NCI-H2029 (cell line): ENCODE data around the gene SLC26A8.
"Not testable (repeated sequence)": the region's sequence is repeated elsewhere in the genome, so short reads cannot be mapped to it uniquely, and the experiment has no call there.

Experiments
- DNase-seq: peaks from one replicate; lab custom pipeline; 2025; lab: John Stamatoyannopoulos, UW

The SLC26A8 gene

DNA sequence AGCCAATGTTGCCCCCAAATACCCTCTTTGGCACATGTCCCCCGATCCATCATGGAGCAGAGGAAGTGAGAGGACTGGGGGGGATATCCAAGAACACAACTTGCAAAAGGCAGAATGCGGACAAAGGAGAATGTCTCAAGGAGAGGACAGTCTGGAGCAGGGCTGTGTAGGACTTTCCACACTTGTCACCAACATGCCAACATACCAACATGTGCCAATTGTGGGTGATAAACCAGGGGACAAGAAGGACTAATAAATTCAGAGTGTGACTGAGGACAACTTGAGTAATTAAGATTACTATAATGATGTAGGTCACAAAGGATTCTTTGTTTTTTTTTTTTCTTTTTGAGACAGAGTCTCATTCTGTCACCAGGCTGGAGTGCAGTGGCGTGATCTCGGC lies 8.8 kb downstream of the SLC26A8 start:
- DNase-seq: no peak

DNA sequence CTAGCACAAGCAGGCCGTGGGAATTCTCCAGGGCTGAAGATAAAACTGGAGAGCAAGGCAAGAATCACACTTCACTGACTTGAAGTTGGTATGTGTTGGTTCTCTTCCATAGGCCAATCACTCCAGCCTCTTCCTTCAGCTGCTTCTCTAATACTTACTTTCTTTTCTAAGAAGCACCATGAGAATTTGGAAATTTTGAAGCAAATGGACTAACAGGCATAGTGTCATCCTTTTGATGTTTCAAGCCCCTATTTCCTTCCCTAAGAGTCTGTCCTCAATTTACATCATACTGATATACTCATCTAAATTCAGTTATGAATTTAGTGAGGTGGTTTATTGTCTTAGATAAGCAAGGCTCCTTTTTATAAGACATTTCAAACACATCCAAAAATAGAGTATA lies 24.0 kb downstream of the SLC26A8 start:
- DNase-seq: no peak

DNA sequence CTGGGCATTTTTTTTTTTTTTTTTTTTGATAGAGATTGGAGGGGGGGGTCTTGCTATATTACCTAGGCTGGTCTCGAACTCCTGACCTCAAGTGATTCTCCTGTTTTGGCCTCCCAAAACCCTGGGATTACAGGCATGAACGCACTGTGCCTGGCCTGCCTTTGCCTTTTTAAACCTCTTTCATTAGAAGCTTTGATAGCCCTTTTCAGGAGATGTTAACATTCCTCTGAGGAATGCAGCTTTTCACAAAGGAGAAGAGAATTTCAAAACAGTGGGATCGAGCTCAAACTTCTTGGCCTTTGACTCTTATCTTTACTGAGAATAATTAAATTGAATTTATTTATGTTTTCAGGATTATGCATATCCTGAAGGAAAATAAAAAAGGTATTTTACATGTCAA lies 31.3 kb downstream of the SLC26A8 start:
- DNase-seq: no peak

DNA sequence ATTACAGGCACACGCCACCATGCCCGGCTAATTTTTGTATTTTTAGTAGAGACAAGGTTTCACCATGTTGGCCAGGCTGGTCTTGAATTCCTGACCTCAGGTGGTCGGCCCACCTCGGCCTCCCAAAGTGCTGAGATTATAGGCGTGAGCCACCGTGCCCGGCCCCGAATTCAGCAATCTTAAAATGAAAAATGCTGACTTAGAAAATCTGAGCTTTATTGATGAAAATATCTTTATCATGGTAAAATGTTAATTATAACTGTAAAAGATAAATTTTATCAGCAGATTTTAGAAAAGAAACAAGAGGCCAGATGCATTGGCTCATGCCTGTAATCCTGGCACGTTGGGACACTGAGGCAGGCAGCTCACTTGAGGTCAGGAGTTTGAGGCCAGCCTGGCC lies 36.4 kb downstream of the SLC26A8 start:
- DNase-seq: not testable (repeated sequence)

DNA sequence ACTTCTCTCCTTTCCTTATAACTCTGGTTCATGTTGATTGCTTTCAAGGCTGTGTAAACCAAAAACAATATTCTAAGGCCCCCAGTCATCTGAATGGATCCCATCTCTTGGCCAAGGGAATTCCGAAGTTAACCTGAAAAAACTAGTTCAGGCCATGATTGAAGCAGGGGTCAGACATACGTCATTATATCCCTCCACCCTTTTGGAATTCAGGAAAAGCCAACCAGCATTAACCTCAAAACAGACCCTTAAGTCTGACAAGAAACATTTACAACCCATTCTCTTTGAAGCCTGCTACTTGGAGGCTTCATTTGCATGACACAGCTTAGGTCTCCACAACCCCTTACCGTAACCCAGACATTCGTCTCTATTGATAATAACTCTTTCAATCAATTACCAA lies 39.7 kb downstream of the SLC26A8 start:
- no peak for DNase-seq

DNA sequence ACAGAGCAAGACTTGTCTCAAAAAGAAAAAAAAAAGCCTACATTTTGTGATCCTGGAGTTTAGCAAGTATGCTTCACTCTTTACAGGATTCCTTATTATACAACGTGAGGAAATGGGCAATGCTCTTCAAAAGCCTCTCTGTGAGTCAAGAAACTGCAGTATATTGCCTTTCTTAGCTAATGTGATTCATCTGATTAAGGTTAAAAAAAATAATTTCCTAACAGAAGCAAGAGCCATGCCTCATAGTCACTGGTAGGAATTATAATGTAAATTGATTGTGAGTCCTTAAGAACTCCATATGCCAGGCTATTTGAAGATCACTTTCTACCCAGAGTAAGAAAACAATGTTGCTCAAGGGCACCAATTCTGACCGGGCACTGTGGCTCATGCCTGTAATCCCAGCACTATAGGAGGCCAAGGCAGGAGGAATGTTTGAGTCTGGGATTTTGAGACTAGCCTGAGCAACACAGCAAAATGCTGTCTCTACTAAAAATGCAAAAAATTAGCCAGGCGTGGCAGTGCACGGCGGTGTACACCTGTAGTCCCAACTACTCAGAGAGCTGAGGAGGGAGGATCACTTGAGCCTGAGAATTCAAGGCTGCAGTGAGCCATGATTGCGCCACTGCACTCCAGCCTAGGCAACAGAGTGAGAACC lies 43.3 kb downstream of the SLC26A8 start:
- no peak for DNase-seq

DNA sequence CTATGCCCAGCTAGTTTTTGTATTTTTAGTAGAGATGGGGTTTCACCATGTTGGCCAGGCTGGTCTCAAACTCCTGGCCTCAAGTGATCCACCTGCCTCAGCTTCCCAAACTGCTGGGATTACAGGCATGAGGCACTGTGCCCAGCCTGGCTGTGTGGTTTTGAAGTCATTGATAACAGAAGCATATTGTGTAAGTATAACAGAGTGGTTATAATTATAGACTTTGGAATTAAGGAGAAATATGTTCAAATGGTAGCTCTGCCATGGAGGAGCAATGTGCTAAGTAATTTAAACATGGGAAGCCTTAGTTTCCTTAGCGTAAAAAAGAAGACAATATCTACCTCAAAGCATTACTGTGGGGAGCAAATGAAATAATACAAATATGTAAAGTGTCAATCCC lies 44.3 kb downstream of the SLC26A8 start:
- DNase-seq: not testable (repeated sequence)

DNA sequence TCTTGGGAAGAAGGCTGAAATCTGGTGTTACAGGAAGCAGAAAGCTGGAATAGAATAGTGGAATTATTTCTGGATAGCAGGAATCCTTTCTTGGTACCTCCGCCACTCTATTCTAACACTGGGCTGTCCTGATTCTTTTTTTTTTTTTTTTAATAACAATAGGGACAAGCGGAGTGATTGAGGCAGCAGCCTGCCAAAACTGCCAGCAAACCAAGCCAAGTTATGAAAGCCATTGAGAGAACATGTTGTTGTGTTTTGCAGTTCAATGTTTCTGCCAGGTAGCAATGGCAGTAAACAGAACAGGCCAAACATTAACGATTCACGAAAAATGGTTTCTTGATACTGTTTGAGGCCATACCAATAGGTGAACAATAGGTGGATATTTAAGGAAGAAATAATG lies 47.1 kb downstream of the SLC26A8 start:
- no peak for DNase-seq

DNA sequence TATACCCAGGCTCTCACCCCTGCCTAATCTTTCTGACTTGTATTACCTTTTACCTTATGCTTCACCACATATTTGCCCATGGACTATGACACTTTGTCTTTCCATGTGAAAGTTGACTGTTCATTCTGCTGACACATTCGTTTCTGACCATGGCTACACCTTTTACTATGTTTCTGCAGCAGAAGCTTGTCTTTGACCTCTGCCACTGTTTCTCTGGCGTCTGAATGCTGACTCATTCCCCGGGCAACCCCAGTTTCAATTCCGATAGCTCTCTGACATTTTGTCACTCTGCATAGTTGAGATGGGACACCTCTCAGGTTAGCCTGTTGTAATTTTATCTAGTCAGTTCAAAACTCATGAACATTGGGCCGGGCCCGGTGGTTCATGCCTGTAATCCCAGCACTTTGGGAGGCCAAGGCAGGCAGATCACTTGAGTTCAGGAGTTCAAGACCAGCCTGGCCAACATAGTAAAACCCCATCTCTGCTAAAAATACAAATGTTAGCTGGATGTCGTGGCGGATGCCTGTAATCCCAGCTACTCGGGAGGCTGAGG lies 50.7 kb downstream of the SLC26A8 start:
- no peak for DNase-seq

DNA sequence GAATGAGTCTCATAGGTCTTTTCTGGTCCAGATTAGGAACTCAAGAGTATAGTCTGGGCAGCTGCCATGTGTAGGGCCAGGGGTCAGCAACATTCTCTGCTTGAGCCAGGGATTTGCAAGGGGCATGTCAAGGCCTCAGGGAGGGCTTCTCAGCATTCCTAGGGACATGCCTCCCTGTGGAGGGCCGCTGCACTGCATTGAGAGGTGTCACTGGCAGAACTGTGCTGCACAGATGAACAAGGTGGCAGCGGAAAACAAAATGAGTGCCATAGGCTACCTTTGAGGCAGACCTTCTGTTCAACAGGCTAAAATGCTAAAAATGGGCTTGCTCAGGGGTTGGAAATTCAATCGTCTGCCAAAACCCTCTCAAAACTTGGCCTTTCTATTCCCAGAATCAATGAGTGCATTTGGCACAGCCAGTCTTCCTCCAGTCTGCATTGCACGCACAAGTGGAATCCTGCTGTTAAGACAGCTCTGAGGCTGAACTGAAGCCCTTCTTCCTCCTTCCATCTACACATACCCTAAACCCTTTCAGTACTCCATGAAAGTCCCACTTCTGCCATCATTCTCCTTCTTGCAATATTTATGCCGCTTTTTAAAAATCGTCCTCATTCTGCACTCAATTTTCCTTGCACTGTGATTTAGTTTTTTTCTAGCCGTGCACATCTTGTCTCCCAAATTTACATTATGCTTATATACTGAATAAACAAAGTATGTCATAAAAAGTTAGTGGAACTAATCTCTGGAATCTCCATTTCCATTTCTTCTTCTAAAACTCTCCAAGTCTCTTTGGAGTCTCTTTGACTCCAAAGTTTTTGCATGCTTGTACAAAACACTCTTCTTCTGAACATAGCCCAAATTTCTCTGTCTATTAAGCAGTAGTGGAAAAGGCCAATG lies 51.7 kb downstream of the SLC26A8 start:
- DNase-seq: no peak

DNA sequence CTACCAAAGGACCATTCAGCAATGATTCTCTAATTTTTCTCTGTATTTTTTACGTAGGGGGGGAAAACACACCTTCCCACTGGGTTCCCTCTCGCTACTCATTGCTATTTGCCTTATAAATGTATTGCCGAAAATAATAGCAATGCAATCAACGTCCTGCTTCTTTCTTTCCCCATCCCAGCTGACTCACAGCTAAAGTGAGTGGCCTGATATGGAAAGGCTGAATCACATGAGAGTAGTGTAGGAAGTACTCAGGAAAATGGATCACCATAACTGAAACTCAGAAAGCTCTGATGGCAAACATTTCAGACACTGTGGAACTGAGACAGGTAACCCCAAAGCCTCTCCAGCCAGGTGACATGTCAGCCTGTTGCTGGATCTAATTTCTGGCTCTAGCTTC lies 54.3 kb downstream of the SLC26A8 start:
- DNase-seq: no peak

DNA sequence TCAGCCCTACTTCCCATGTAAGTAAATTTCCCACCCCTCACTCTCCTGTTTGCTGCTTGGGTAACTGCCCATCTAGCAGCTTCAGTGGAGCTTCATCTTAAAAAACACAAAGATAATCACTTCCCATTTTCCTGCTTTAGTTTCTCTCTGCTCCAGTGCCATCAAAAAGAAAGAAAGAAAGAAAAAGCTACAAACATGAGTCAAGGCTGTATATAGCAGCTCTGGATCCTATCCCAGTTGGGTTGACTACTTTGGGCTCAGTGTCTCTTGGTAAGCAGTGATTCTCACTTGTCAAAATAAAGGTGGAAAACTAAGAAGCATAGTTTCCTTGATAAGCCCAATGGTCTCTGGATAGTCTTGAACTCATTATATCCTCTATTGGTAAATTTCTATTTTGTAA lies 54.8 kb downstream of the SLC26A8 start:
- DNase-seq: no peak

DNA sequence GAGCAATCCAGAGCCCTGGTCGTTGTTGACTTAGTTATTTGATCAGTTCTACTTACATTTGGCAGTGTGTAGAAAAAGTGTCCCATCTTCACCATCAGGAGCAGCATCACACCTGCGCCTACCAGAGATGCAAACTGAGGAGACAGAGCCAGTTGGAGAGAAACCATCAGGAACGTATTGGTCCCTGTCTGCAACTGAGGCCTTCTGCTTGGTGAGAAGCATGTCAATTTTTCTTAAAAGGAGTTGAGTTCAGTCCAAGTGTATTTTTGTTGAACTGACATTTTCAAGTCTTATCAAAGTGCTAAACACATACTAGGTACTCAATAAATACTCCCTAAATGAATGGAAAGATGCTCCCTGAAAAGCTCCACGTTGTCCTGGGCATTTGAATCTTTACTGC lies 55.6 kb downstream of the SLC26A8 start:
- no peak for DNase-seq

DNA sequence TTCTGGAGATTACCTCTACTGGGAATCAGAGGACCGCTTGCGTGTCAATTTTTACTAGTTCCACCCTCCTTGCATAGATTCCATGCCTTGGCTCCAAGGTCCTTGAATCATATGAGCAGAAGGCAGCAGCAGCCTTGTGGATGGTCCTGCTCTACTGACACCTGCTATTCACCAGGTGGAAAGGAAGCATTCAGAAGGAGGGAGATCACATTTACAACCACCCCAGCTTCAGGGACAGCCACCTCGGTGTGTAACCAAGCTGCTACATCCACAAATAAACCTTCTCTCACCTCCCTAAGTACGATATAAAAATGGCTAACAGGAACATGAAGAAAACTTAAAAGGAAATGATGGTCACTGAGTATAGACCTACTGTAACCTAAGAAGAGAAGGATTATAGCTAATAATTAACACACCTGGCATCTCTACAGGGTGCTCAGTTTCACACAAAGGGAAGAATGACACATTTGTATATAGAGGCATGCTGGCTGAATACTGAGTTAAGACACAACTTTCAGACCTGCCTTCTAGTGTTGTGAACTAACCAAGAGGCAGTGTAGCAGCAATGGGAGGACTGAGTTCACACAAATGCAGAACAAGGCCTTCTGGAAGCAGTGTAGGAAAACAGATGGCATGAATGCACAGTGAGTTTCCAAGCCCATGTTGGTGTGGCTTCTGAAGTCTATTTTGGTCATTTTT lies 57.2 kb downstream of the SLC26A8 start:
- DNase-seq: no peak

DNA sequence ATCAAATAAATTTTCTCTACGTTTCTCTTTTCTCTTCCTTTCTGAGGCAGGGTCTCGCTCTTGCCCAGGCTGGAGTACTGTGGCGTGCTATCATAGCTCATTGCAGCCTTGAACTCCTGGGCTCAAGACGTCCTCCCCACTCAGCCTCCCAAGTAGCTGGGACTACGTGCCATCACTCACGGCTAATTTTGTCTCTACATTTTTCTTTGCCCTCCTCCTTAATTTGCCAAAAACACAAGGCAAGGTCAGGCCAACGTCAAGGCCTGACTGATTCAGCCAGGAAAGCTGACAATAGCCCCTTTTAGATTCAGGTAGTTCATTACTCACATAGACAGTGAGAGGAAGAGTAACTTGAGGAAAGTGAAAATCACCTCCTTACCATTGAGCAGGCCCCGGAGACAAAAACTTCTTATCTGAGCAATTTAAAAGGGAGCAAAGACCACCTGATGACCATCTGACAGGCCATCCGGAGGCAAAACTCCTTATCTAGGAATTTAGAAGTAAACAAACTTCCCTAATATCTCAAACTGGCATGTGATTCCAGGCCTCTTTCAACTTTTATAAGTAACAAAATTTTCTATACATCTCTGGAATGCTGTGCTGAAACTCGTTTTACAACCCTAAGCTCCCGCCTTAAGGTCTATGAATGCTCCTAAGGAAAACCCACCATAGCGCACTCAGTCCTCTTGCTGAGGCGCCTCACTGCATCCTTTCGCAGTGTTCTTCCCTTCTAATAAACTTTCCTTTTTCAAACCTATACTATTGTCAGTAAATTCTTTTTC lies 61.5 kb downstream of the SLC26A8 start:
- no peak for DNase-seq

DNA sequence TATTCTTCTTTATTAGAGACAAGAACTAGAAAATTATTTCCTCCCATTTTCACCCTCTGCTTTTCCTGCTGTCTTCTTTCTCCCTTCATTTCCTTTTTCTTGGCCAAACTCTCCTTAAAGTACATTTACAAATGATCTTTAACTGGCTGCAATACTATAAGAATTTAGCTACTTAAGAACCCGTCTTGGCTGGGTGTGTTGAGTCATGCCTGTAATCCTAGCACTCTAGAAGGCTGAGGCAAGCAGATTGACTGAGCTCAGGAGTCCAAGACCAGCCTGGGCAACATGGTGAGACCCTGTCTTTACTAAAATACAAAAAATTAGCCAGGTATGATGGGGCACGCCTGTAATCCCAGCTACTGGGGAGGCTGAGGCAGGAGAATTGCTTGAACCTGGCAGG lies 64.3 kb downstream of the SLC26A8 start:
- DNase-seq: no peak

DNA sequence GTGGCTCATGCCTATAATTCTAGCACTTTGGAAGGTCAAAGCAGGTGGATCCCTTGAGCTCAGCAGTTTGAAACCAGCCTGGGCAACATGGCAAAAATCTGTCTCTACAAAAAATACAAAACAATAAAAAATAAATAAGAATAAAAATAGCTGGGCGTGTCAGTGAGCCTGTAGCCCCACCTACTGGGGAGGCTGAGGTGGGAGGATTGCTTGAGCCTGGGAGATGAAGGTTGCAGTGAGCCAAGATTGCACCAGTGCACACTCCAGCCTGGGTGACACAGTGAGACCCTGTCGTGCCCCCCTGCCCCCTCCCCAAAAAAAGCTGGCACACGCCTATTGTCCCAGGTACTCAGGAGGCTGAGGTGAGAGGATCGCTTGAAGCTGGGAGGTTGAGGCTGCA lies 68.5 kb downstream of the SLC26A8 start:
- DNase-seq: no peak

DNA sequence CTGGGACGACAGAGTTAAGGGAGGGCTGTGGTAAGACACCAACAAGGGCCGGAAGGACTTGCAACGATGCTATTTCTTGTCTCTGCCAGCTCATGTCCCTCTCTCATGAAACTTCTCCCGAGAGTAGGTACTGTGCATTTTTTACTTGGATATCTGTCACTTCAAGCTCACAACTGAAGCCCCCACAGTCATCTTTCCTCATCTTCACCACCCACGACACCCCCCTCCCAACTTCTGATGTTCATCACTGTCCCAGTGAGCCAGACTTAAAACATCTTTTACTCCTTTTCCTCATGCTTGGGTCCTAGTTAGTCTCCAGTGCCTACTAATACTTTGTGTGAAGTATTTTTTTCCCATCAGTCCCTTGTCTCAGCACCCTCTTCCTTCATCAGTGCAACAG lies 68.9 kb downstream of the SLC26A8 start:
- DNase-seq: no peak

DNA sequence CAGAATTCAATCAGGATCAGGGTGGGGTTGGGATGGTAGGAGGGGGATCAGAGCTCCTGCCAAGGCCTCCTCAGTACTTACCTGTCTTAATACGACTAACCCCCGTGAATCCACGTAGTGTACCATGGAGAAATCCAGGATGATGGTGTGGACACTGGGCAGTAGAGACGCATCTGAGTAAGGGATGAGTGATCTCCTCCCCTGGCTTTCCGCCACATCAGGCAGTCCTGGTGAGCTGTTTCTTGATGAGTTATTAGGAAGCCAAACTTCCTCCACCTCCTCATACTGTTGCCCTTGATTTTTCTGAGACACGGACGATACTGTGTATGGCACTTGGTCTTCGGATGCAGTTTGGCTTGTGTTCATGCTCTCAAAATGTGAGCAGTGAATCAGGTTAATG lies 69.4 kb downstream of the SLC26A8 start:
- DNase-seq: no peak

DNA sequence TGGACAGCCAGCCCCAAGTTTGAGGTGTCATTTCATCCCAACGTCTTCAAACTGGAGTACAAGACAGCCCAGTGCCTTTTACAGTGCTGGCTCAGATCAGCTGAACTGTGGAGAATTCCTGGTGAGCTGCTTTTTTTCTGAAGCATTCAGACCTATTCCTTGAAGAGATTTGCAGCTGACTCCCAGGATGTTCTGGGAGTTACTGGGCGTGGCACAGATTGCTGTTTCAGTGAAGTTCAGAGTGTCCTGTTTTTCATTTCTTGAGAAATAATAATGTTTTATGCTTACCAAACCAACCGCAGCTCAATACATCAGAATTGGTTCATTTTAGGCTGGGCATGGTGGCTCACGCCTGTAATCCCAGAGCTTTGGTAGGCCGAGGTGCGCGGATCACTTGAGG lies 70.1 kb downstream of the SLC26A8 start:
- DNase-seq: no peak

DNA sequence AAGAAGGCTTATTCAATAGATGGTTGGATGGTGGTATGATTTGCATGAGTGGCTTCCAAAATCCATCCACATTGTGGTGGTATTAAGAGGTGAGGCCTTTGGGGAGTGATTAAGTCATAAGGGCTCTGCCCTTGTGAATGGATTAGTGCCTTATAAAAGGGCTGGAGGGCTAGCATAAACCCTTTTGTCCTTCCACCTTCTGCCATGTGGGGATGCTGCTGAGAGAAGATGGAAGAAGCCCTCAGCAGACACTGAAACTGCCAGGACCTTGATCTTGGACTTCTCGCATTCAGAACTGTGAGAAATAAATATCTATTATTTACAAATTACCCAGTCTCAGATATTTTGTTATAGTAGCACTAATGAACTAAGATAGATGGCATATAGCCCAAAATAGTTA lies 75.7 kb downstream of the SLC26A8 start:
- DNase-seq: no peak

DNA sequence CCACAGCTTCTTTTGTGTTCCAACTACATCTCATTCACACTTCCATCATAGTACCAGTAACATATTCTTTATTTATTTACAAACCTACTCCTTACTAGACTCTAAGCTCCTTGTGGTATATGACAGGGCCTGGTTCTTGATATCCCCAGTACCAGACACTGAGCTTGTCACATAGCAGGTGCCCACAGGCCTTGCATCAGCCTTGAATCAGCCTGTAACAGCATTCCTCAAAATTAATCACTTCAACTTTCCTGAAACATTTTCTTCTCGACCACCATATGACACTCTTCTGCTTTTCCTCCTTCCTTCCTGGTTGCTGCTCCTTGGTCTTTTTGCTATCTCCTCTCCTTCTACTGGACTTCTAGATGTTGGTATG lies 78.8 kb downstream of the SLC26A8 start:
- no peak for DNase-seq
